HG03108 (cell line): ENCODE measurements around the gene LYSMD3.
A peak's percentile ranks its signal among the peaks of the same experiment; 100 is the strongest.
"Not testable (repeated sequence)": the region's sequence is repeated elsewhere in the genome, so short reads cannot be mapped to it uniquely, and the experiment has no call there.

Experiments used
- ATAC-seq: cut with Tn5 transposase; IDR thresholded peaks from one replicate; pipeline ENCODE4 v1.9.1; 2021; ENCODE audit warnings: moderate library complexity; ENCODE audit not compliant: unreplicated experiment

The LYSMD3 gene

GRCh38 chr5:90529194-90529938, at the start of gene LYSMD3:
Gene LYSMD3, minus strand, starts transcription at chr5:90529584. Its CDS starts 4,295 bp downstream, at chr5:90525289.
- peak; percentile 91 for ATAC-seq

- ATAC-seq, result not testable (repeated sequence)
Measured at GRCh38 chr5:90576566-90576965, 47.2 kb upstream of the LYSMD3 start.

- ATAC-seq, result no peak
Measured at GRCh38 chr5:90575712-90576111, 46.3 kb upstream of the LYSMD3 start.

GRCh38 chr5:90571147-90571773, 41.9 kb upstream of the LYSMD3 start:
- no peak for ATAC-seq

- ATAC-seq, result no peak
Measured at GRCh38 chr5:90570034-90570433, 40.6 kb upstream of the LYSMD3 start.

GRCh38 chr5:90569084-90569483, 39.7 kb upstream of the LYSMD3 start:
- no peak for ATAC-seq

GRCh38 chr5:90565491-90565890, 36.1 kb upstream of the LYSMD3 start:
- ATAC-seq, result no peak

- no peak for ATAC-seq
Measured at GRCh38 chr5:90563108-90563507, 33.7 kb upstream of the LYSMD3 start.

- ATAC-seq, result no peak
Measured at GRCh38 chr5:90562341-90562740, 33.0 kb upstream of the LYSMD3 start.

- ATAC-seq, result no peak
Measured at GRCh38 chr5:90561766-90562165, 32.4 kb upstream of the LYSMD3 start.

GRCh38 chr5:90560771-90561170, 31.4 kb upstream of the LYSMD3 start:
- no peak for ATAC-seq

- no peak for ATAC-seq
Measured at GRCh38 chr5:90558344-90559192, 29.2 kb upstream of the LYSMD3 start, which contains the start of gene ADGRV1. Gene ADGRV1, plus strand, starts transcription at chr5:90558797. Its CDS starts 99 bp downstream, at chr5:90558896.

GRCh38 chr5:90557871-90558270, 28.5 kb upstream of the LYSMD3 start:
- no peak for ATAC-seq

GRCh38 chr5:90557391-90557790, 28.0 kb upstream of the LYSMD3 start:
- ATAC-seq, result no peak

- ATAC-seq, result no peak
Measured at GRCh38 chr5:90555666-90556065, 26.3 kb upstream of the LYSMD3 start.

GRCh38 chr5:90554358-90555006, 25.1 kb upstream of the LYSMD3 start:
- no peak for ATAC-seq

GRCh38 chr5:90553711-90554110, 24.3 kb upstream of the LYSMD3 start:
- no peak for ATAC-seq

- ATAC-seq, result no peak
Measured at GRCh38 chr5:90551376-90551775, 22.0 kb upstream of the LYSMD3 start.

GRCh38 chr5:90550963-90551362, 21.6 kb upstream of the LYSMD3 start:
- no peak for ATAC-seq

- ATAC-seq, result no peak
Measured at GRCh38 chr5:90549729-90550275, 20.4 kb upstream of the LYSMD3 start.

GRCh38 chr5:90549223-90549622, 19.8 kb upstream of the LYSMD3 start:
- ATAC-seq, result no peak
